Spleen (tissue), 7 donors: ENCODE results near the gene UCKL1.

Experiments used
- POLR2A ChIP-seq, 3 donors: fragments of 450-650 bp; IDR thresholded peaks; one replicate each; pipeline ENCODE4 v1.5.1; 2017; ENCODE audit warnings: antibody characterized with exemption in 3 of 3, mild to moderate bottlenecking in 1 of 3
- TF ChIP-seq, protein P1 (sequence below), 11 experiments: fragments of 200-600 bp in 7 of 11; fragments of 450-650 bp in 4 of 11; sonication (generic) in 4 of 11; IDR thresholded peaks in 8 of 11; conservative IDR thresholded peaks in 3 of 11; 1 replicate in 7 of 11; 2 replicates in 4 of 11; pipeline versions ENCODE4 v1.4.0 to v1.8.0; 2016 to 2021; ENCODE audit warnings: antibody characterized with exemption in 11 of 11, inconsistent platforms in 4 of 11, mild to moderate bottlenecking in 1 of 11
- donor health status: DM: no; HTN: no; CAD: no; lungs with moderate emphysema.
- donor health status: DM: no; HTN: no; CAD: no.
- donor health status: DM: no; HTN: no; CAD: no.

DNA sequence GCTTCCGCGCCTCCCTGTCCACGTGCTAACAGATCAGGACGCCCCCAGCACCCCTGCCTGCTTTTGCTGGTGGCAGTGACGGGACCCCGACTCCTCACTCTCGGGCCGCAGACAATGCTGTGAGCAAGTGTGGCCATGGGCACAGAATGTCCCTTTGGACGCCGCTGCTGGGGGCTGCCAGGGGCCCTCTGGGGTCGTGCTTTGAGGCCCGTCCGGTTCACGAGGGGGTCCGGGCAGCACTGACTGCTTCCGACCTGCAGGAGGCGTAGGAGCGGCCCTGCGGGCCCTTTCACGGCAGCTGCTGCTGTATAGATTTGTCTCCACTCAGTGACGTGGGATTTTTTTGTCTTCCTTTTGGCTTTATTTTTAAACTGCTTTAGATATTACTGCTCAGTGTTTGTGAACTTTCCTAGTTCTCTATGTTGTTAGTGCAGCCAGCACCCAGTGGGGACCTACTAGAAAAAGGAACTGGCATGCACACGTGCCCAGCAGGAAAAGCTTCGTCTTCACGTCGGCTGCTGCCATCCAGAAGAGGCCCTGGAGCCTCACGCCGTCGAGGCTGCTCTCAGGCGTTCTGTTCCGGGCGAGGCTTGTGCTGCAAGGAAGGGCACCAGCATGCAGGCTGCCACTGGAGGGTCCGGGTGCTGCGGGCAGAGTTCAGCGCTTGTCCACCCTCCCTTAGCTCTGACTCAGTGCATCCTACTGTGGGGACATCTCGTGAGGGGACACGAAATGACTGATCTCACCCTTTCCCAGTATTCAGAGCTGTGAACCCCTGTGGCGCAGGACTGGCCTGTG is 21.7 kb downstream of the UCKL1 start:
- no peak for TF ChIP-seq POLR2A (IDR thresholded peaks at IDR 0.05)
- TF ChIP-seq, protein P1, sequence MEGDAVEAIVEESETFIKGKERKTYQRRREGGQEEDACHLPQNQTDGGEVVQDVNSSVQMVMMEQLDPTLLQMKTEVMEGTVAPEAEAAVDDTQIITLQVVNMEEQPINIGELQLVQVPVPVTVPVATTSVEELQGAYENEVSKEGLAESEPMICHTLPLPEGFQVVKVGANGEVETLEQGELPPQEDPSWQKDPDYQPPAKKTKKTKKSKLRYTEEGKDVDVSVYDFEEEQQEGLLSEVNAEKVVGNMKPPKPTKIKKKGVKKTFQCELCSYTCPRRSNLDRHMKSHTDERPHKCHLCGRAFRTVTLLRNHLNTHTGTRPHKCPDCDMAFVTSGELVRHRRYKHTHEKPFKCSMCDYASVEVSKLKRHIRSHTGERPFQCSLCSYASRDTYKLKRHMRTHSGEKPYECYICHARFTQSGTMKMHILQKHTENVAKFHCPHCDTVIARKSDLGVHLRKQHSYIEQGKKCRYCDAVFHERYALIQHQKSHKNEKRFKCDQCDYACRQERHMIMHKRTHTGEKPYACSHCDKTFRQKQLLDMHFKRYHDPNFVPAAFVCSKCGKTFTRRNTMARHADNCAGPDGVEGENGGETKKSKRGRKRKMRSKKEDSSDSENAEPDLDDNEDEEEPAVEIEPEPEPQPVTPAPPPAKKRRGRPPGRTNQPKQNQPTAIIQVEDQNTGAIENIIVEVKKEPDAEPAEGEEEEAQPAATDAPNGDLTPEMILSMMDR (IDR thresholded peaks at IDR 0.05 in 8 of 11, conservative IDR thresholded peaks at IDR 0.05 in 3 of 11), result peak in 4 of 11 experiments; percentile 7 to 33 (median 20)
